Heart right ventricle (tissue), 16 donors: Measurements from ENCODE around the gene ENGASE. TPM values are rescaled to one million over a fixed set of nuclear protein-coding genes. Genes with fewer than 3 reads are reported as not detected.

ENCODE experiments used
- ATAC-seq, 8 donors: fragments of 200-7000 bp; cut with Tn5 transposase; one replicate each; pipeline ENCODE4 v1.9.1; 2020; ENCODE audit warnings: mild to moderate bottlenecking in 8 of 8, moderate library complexity in 8 of 8, moderate number of reproducible peaks in 1 of 8
- DNase-seq, 2 donors: peaks; one replicate each; pipeline ENCODE4 v3.0.0-alpha.2; 2020
- H3K27ac ChIP-seq, 10 donors: fragments of 200-600 bp; sonication (generic) in 2 of 10; one replicate each; pipeline versions ENCODE4 v1.5.0 to v1.8.0; 2020 to 2022; ENCODE audit warnings: mild to moderate bottlenecking in 3 of 10
- H3K27me3 ChIP-seq, 7 donors: fragments of 200-600 bp; one replicate each; pipeline ENCODE4 v1.8.0; 2021 to 2022; ENCODE audit warnings: mild to moderate bottlenecking in 2 of 7
- H3K36me3 ChIP-seq, 9 donors: fragments of 200-600 bp; sonication (generic) in 1 of 9; one replicate each; pipeline versions ENCODE4 v1.5.0 to v1.8.0; 2020 to 2022; ENCODE audit warnings: mild to moderate bottlenecking in 2 of 9
- H3K4me1 ChIP-seq, 9 donors: fragments of 200-600 bp; sonication (generic) in 1 of 9; one replicate each; pipeline versions ENCODE4 v1.5.0 to v1.8.0; 2020 to 2022; ENCODE audit warnings: mild to moderate bottlenecking in 4 of 9
- H3K4me3 ChIP-seq, 10 donors: fragments of 200-600 bp; sonication (generic) in 2 of 10; one replicate each; pipeline versions ENCODE4 v1.5.0 to v1.8.0; 2020 to 2022; ENCODE audit warnings: mild to moderate bottlenecking in 7 of 10, moderate library complexity in 2 of 10
- H3K9me3 ChIP-seq, 11 donors: fragments of 200-600 bp in 10 of 11; sonication (generic) in 2 of 11; one replicate each; pipeline versions ENCODE4 v1.5.0 to v1.8.0; 2013 to 2022; ENCODE audit warnings: mild to moderate bottlenecking in 2 of 11, control low read depth in 1 of 11, moderate library complexity in 1 of 11
- CTCF ChIP-seq, 9 donors: fragments of 200-600 bp; sonication (generic) in 2 of 9; IDR thresholded peaks; one replicate each; pipeline versions ENCODE4 v1.5.0 to v1.8.0; 2021 to 2022; ENCODE audit warnings: antibody characterized with exemption in 9 of 9, mild to moderate bottlenecking in 5 of 9, moderate library complexity in 1 of 9
- WGBS, 2 donors: extraction: QIAGEN DNeasy Blood & Tissue Kit; methylation state at CpG; one replicate each; pipeline ENCODE4 v1.1.7; 2013; ENCODE audit warnings: inconsistent platforms in 1 of 2; 5-methylcytosine and 5-hydroxymethylcytosine counted together
- intact Hi-C, 10 donors: fragments of 100-400 bp; cut with DNase I; formaldehyde crosslinking; loops; one replicate each; pipeline versions ENCODE4 v1.11.1 to v1.14.2; 2022
- polyA plus RNA-seq, 2 donors: library from polyadenylated mRNA; stranded (reverse); fragments of 200-250 nt; gene quantifications; one replicate each; pipeline ENCODE4 v1.2.3, GENCODE V29; 2013
- total RNA-seq, 10 donors: library from RNA; stranded (reverse); fragmentation: NEBNext Ultra II Directional in 3 of 10; extraction: Animal tissue kit (Norgen Biotek cat#: 25700) in 3 of 10; gene quantifications; one replicate each; pipeline versions ENCODE4 v1.2.1 to v1.2.4, GENCODE V29; 2021 to 2023
- donor health status: Arrhythmogenic right ventricular cardiomyopathy.
- donor health status: ischemic (EF 13 %, LVEDD 7.1; RV severe dilation, severe dysfunction).
- donor health status: healthy with polysubstance abuse.
- donor health status: DM: no; HTN: yes; CAD: no.
- donor health status: DM: no; HTN: no; CAD: no.
- donor health status: ischemic (EF 25% LVEDD 6.9; RV normal size, moderate dysfunction).
- donor health status: ischemic (EF 25% LVEDD 5.7; RV mildly dilated, moderate dysfunction).
- donor health status: healthy.
- donor health status: DM: yes; HTN: yes; CAD: no.
- donor health status: Ischemic cardiomyopathy.
- donor health status: ischemic (EF 35%, LVEDD 5.7; RV mildly dilated, moderate dysfunction).
- donor health status: nonischemic (EF 11% LVEDD 7.7; RV severe dilation, severe dysfunction).
- donor health status: DM: yes; HTN: yes; CAD: no.
- donor health status: PGD.
- donor health status: ischemic (EF 29% LVEDD 5.4; RV normal size, mild dysfunction).
- donor health status: nonischemic (EF 23%, LVEDD 6.1; RV moderate dilation, normal function).

Gene ENGASE
- total and polyA plus RNA-seq, 12 donors: 9.7 to 54.1 (median 26.6) TPM

- intact Hi-C loops: no loop called here
- Histone ChIP-seq H3K27ac (no peak overlapping the region), H3K36me3 (no peaks in the 10 kb centered on the region), H3K4me3 (no peak overlapping the region), H3K27me3 (peaks cover 0 to 80% (median 63%) of the 10 kb centered on the region in 7 donors), H3K9me3 (no peaks in the 10 kb centered on the region), H3K4me1 (peaks cover 0 to 8% (median 0%) of the 10 kb centered on the region in 9 donors)
- no peak for DNase-seq
- ATAC-seq: no peak
- no peak for TF ChIP-seq CTCF (IDR thresholded peaks at IDR 0.05)
- 89 to 92% methylated on average over 9 of the region's 9 CpGs for WGBS, 2 donors
Measured at GRCh38 chr17:79135011-79135410, 60.4 kb downstream of the ENGASE start.

GRCh38 chr17:79135628-79136405 lies 61.2 kb downstream of the ENGASE start:
- no peak for ATAC-seq
- no peak for TF ChIP-seq CTCF (IDR thresholded peaks at IDR 0.05)
- Histone ChIP-seq H3K9me3 (no peaks in the 10 kb centered on the region), H3K36me3 (no peaks in the 10 kb centered on the region), H3K27me3 (peaks cover 0 to 82% (median 65%) of the 10 kb centered on the region in 7 donors), H3K4me3 (no peak overlapping the region), H3K27ac (no peak overlapping the region), H3K4me1 (peaks cover 0 to 8% (median 0%) of the 10 kb centered on the region in 9 donors)
- intact Hi-C loops: no loop called here
- no peak for DNase-seq
- WGBS, 2 donors: 43 to 44% methylated on average over 23 to 24 of the region's 24 CpGs

Other genes with a start within 250 kb of the ENGASE start
- 10 to 100 TPM; 20.1 to 28.8 (median 24.9) TPM for gene USP36, start 234.0 kb upstream of the ENGASE start, total RNA-seq
- 10 to 100 TPM; 10.0 to 15.4 TPM for gene USP36, start 234.0 kb upstream of the ENGASE start, polyA plus RNA-seq
- 1 to 10 TPM in 2 of 10 donors, under 1 TPM in 8; 0.22 to 1.3 (median 0.82) TPM for gene CEP295NL, start 171.6 kb upstream of the ENGASE start, total RNA-seq
- 1 to 10 TPM in 1 of 2 donors, under 1 TPM in 1; 0.04 to 2.6 TPM for gene CEP295NL, start 171.6 kb upstream of the ENGASE start, polyA plus RNA-seq
- 100 to 1,000 TPM in 4 of 10 donors, 10 to 100 TPM in 6; 77.5 to 118 (median 99.3) TPM for gene TIMP2, start 149.4 kb upstream of the ENGASE start, total RNA-seq
- gene TIMP2, start 149.4 kb upstream of the ENGASE start, polyA plus RNA-seq: 10 to 100 TPM; 32.4 to 44.1 TPM
- gene LGALS3BP, start 94.9 kb upstream of the ENGASE start, total RNA-seq: 100 to 1,000 TPM; 362 to 852 (median 568) TPM
- 100 to 1,000 TPM; 196 to 268 TPM for gene LGALS3BP, start 94.9 kb upstream of the ENGASE start, polyA plus RNA-seq
- gene CANT1, start 65.1 kb upstream of the ENGASE start, total RNA-seq: 10 to 100 TPM; 19.9 to 33.4 (median 24.4) TPM
- 10 to 100 TPM in 1 of 2 donors, 1 to 10 TPM in 1; 4.1 to 16.7 TPM for gene CANT1, start 65.1 kb upstream of the ENGASE start, polyA plus RNA-seq
- gene C1QTNF1, start 50.7 kb upstream of the ENGASE start, total RNA-seq: 100 to 1,000 TPM in 3 of 10 donors, 10 to 100 TPM in 7; 29.3 to 685 (median 62.8) TPM
- 100 to 1,000 TPM; 108 to 224 TPM for gene C1QTNF1, start 50.7 kb upstream of the ENGASE start, polyA plus RNA-seq